ENCODE results near the gene HSD3B7. TPM values are rescaled to one million over a fixed set of nuclear protein-coding genes. Genes with fewer than 3 reads are reported as not detected.

HSD3B7 gene
- total and polyA plus RNA-seq, 10 of the 15 experiments (the other 5 are each of a cell fraction or from before 2014, with no cell fraction given): 0.18 to 1.8 (median 0.48) TPM; not detected in 1

DNA sequence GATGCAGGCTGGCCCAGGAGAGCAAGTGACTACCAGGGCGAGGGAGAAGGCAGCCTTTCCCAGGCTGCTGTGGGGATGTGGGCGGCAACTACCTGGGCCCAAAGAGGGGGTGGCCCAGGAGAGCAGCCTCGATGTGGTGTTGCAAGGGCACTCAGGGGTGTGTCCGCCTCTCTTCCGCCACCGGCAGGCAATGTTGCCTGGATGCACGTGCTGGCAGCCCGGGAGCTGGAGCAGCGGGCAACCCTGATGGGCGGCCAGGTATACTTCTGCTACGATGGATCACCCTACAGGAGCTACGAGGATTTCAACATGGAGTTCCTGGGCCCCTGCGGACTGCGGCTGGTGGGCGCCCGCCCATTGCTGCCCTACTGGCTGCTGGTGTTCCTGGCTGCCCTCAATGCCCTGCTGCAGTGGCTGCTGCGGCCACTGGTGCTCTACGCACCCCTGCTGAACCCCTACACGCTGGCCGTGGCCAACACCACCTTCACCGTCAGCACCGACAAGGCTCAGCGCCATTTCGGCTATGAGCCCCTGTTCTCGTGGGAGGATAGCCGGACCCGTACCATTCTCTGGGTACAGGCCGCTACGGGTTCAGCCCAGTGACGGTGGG, 2.7 kb downstream of the HSD3B7 start:
- no TSS peak for BruUV-seq (replicated peaks)
- no peaks in the 10 kb centered on the region for H3K27me3 ChIP-seq (replicated peaks in 1 of 2; ENCODE audit: control insufficient read depth in 2 of 2, insufficient read depth in 2 of 2, low read length in 1 of 2)
- no peak overlapping the region for H3K9ac ChIP-seq (ENCODE audit: control insufficient read depth, insufficient read depth, low read length)
- no peak overlapping the region for H3K27ac ChIP-seq (ENCODE audit: control insufficient read depth, insufficient read depth)
- no peak for DNase-seq (ENCODE audit: low read depth, low spot score)
- POLR2A ChIA-PET: no interaction called here
- no peak overlapping the region for H3K4me2 ChIP-seq (ENCODE audit: control insufficient read depth, insufficient read depth)
- CTCF ChIA-PET: no interaction called here
- RAD21 ChIA-PET (ENCODE audit: unreplicated experiment): interaction anchor here (1.2 kb wide), 1 partner anchor 9 kb away, joined by 3 read pairs; no protein-coding TSS in a partner anchor
- TF ChIP-seq, protein P1, sequence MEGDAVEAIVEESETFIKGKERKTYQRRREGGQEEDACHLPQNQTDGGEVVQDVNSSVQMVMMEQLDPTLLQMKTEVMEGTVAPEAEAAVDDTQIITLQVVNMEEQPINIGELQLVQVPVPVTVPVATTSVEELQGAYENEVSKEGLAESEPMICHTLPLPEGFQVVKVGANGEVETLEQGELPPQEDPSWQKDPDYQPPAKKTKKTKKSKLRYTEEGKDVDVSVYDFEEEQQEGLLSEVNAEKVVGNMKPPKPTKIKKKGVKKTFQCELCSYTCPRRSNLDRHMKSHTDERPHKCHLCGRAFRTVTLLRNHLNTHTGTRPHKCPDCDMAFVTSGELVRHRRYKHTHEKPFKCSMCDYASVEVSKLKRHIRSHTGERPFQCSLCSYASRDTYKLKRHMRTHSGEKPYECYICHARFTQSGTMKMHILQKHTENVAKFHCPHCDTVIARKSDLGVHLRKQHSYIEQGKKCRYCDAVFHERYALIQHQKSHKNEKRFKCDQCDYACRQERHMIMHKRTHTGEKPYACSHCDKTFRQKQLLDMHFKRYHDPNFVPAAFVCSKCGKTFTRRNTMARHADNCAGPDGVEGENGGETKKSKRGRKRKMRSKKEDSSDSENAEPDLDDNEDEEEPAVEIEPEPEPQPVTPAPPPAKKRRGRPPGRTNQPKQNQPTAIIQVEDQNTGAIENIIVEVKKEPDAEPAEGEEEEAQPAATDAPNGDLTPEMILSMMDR (IDR thresholded peaks at IDR 0.05 in 2 of 3, conservative IDR thresholded peaks at IDR 0.05 in 1 of 3; ENCODE audit: control insufficient read depth in 2 of 3, extremely low read depth in 1 of 3, insufficient read depth in 1 of 3, low read depth in 3 of 3, low read length in 3 of 3): no peak
- TF ChIP-seq JUNB (IDR thresholded peaks at IDR 0.05) (no peak), NRF1 (conservative IDR thresholded peaks at IDR 0.05; ENCODE audit: low read depth, low read length) (no peak), SMAD5 (IDR thresholded peaks at IDR 0.05; ENCODE audit: low read depth) (no peak), SIX5 (IDR thresholded peaks at IDR 0.05; ENCODE audit: low read depth, low read length, severe bottlenecking) (no peak), NR2C1 (IDR thresholded peaks at IDR 0.05) (no peak), CBFB (IDR thresholded peaks at IDR 0.05; ENCODE audit: low read depth) (no peak), KLF5 (IDR thresholded peaks at IDR 0.05; ENCODE audit: partially characterized antibody) (no peak), POLR2AphosphoS2 (IDR thresholded peaks at IDR 0.05; ENCODE audit: low read depth, low read length) (no peak)
- TF ChIP-seq, protein P2, sequence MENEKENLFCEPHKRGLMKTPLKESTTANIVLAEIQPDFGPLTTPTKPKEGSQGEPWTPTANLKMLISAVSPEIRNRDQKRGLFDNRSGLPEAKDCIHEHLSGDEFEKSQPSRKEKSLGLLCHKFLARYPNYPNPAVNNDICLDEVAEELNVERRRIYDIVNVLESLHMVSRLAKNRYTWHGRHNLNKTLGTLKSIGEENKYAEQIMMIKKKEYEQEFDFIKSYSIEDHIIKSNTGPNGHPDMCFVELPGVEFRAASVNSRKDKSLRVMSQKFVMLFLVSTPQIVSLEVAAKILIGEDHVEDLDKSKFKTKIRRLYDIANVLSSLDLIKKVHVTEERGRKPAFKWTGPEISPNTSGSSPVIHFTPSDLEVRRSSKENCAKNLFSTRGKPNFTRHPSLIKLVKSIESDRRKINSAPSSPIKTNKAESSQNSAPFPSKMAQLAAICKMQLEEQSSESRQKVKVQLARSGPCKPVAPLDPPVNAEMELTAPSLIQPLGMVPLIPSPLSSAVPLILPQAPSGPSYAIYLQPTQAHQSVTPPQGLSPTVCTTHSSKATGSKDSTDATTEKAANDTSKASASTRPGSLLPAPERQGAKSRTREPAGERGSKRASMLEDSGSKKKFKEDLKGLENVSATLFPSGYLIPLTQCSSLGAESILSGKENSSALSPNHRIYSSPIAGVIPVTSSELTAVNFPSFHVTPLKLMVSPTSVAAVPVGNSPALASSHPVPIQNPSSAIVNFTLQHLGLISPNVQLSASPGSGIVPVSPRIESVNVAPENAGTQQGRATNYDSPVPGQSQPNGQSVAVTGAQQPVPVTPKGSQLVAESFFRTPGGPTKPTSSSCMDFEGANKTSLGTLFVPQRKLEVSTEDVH (IDR thresholded peaks at IDR 0.05; ENCODE audit: low read depth, partially characterized antibody): no peak
- TF ChIP-seq, protein P3, sequence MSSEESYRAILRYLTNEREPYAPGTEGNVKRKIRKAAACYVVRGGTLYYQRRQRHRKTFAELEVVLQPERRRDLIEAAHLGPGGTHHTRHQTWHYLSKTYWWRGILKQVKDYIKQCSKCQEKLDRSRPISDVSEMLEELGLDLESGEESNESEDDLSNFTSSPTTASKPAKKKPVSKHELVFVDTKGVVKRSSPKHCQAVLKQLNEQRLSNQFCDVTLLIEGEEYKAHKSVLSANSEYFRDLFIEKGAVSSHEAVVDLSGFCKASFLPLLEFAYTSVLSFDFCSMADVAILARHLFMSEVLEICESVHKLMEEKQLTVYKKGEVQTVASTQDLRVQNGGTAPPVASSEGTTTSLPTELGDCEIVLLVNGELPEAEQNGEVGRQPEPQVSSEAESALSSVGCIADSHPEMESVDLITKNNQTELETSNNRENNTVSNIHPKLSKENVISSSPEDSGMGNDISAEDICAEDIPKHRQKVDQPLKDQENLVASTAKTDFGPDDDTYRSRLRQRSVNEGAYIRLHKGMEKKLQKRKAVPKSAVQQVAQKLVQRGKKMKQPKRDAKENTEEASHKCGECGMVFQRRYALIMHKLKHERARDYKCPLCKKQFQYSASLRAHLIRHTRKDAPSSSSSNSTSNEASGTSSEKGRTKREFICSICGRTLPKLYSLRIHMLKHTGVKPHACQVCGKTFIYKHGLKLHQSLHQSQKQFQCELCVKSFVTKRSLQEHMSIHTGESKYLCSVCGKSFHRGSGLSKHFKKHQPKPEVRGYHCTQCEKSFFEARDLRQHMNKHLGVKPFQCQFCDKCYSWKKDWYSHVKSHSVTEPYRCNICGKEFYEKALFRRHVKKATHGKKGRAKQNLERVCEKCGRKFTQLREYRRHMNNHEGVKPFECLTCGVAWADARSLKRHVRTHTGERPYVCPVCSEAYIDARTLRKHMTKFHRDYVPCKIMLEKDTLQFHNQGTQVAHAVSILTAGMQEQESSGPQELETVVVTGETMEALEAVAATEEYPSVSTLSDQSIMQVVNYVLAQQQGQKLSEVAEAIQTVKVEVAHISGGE (CRISPR knock-in tag; IDR thresholded peaks at IDR 0.05): no peak
- no peaks in the 10 kb centered on the region; the same call in 1 of the 2 replicates for H3K4me1 ChIP-seq (ENCODE audit: control insufficient read depth, insufficient read depth, low read length)
- in situ Hi-C loops (cut with MboI) (loop anchor here (5.0 to 25.0 kb wide), 2 partner anchors 110 to 450 kb away; partner anchors contain the start of genes COX6A2 and ZNF843), intact Hi-C loops (cut with micrococcal nuclease; ENCODE audit: unreplicated experiment) (no loop called here)
- H3K4me3 ChIP-seq: no peak overlapping the region
- ATAC-seq: no peak
- peaks cover 5 to 17% of the 10 kb centered on the region in 2 experiments for H3K36me3 ChIP-seq (ENCODE audit: control insufficient read depth in 2 of 2, insufficient read depth in 2 of 2, low read length in 1 of 2)
- H2AFZ ChIP-seq (ENCODE audit: control insufficient read depth, low read depth, low read length): no peak overlapping the region
- H3K79me2 ChIP-seq (ENCODE audit: control insufficient read depth, insufficient read depth, low read length): no peaks in the 10 kb centered on the region
- H3K9me3 ChIP-seq (replicated peaks; ENCODE audit: control insufficient read depth, insufficient read depth, low read length): no peaks in the 10 kb centered on the region
- SMC1A ChIA-PET (ENCODE audit: uncharacterized antibody, unreplicated experiment): no interaction called here
- no peak for FAIRE-seq
- H4K20me1 ChIP-seq (ENCODE audit: control insufficient read depth, insufficient read depth): no peaks in the 10 kb centered on the region
- 93% methylated on average over 30 of the region's 30 CpGs for WGBS (ENCODE audit: insufficient coverage, insufficient replicate concordance, low lambda C conversion rate, missing lambda C conversion rate)
